HG03196 (cell line): Measurements from ENCODE around the gene FABP1.

Experiments
- ATAC-seq: cut with Tn5 transposase; IDR thresholded peaks from one replicate; pipeline ENCODE4 v1.9.1; 2021; ENCODE audit not compliant: unreplicated experiment

The FABP1 gene

GRCh38 chr2:88116669-88117432 lies 11.0 kb downstream of the FABP1 start:
- no peak for ATAC-seq

DNA sequence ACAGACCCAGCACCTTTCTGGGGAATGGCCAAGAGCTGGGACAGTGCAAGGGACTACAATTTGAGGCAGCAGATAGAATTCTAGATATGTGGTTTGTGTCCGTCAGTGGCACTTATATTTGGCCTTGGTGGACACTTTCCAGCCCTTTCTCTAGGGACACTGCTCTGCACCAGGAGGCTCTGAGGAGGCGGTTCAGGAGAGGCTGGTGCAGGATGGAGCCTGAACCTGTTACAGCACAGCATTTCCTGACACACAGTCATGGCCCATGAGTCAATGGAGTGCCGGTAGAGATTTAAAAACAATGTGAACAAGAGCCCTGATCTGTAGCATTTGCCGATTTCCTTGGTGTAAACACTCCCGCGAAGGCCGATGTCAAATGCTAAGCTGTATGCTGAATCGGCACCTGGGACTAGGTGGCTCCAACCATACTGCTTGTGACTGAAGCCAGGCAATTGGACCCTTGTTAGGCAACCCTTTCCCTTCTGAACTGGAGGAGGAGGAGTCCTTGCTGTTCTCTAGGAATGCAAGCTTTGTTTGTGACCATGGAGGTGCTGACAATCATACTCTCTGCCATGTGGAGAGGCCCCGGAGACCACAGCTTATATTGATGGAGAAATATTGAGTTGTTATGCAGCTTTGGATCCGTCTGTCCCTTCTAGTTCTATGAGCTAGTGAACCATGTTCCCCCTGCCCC lies 11.9 kb downstream of the FABP1 start:
- ATAC-seq: no peak

GRCh38 chr2:88114889-88115288 lies 13.0 kb downstream of the FABP1 start:
- ATAC-seq: no peak

GRCh38 chr2:88113069-88113468 lies 14.8 kb downstream of the FABP1 start:
- no peak for ATAC-seq

DNA sequence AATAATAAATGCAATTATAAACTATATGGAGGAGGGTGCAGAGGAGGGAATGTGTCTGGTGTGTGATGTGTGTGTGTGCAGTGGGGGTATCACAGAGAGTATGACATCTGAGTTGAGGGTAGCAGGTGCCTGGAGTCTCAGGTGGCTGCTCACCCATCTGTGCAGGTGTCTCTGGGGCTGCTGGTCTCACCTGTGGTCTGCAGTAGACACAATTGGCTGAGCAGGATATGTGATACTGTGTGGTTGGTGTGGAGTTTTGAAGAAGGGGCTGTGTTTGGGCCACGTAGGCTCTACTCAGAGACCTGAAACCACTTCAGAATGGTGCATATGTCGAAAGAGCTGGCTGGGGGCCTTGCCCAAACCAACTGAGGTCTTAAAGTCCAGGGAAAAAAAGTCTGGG lies 17.0 kb downstream of the FABP1 start:
- ATAC-seq: no peak

DNA sequence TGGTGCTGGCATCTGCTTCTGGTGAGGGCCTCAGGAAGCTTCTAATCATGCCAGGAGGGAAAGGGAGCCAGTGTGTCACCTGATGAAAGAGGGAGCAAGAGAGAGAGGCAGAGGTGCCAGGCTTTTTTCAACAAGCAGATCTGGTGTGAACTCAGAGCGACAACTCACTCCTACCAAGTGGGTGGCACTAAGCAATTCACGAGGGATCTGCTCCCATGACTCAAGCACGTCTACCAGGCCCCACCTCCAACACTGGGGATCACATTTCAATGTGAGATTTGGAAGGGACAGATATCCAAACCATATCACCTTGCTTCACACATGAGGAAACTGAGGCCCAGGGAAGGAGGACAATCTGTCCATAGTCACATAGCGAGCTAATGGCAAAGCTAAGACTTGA lies 19.1 kb downstream of the FABP1 start:
- ATAC-seq: no peak

DNA sequence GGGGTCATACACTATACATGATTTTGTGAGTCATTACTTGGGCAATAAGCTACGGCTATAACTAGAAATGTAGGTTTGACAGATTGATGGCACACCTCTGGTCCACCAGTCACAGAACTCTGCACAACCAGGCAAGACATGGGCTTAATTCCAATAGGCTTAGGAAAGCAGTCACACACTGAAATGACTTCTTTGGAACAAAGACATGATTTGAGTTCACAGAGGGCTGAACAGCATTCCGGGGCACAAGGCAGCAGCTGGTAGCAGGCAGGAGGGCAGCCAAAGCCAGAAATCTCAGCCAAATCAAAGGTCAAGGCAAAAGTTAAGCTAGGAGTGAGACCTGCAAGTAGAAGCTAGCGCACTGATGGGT lies 27.4 kb downstream of the FABP1 start:
- no peak for ATAC-seq

DNA sequence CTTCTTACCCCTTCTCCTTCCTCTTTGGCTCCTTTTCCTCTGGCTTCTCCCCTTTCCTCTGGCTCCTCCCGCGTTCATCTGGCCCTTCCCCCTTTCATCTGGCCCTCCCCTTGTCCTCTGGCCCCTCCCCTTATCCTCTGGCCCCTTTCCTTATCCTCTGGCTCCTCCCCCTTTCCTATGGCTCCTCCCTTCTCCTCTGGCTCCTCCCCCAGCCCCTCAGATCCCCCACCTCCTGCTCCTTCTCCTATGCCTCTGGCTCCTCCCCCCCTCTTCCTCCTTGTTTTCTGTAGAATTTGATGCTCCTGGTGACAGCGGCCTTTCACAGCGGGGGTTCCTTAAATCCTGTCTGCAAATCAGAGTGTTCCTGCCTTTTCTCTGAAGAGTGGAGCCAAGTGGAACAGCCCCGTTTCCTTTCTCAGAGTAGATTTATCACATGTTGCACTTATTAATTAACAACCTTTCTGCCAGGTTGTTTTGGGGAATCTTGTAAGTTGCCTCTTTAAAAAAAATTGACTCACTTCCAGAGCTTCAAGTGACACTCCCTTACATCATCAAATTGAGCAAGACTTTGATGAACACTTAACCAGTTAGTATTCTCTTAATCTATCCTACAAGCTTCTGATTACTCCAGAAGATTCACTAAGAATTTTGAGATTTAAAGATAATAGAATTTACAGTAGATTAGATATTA lies 27.9 kb downstream of the FABP1 start:
- no peak for ATAC-seq

DNA sequence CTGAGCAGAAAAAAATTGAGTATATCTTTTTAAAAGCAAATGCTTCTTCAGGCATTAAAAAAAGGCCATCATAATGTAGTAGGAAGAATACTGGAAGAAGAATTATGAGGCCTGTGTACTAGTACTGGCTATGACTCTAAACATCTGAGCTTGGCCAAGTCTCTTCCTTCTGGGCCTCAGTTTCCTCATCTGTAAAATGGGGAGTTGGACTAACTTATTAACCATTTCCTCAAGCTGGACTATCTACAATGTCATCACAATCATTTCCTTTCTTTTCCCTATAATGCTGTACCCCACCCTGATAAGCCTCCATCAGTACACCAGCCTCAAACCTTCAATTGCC lies 29.3 kb downstream of the FABP1 start:
- ATAC-seq: no peak

DNA sequence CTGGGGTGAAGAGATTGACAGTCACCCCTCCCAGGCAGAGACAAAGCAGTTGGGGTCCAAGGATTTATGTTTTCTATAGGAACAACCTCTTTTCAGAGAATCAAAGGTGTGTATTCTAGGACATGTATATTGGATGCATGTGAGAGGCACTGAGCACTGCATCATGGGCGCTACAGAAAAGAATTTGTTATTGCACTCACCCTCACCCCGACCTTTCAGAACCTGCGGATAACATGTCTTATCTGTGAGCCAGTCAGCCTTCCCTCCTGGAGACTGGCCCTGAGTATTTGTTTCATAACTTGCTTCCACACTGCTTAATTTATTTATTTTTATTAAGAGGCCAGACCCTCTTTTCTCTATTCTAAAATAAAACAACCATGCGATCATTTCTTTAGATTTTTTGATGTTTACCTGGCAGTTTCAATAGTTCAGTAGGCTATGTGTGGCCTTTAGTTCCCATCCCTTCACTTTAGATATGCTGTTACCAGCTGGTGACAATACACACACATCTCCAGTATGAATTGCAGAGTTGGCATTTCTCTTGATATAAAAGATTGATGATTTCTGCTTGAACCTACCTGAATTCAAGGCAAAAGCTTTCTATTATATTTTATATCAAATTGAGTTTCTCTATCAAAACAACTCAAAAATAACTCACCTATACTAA lies 29.8 kb downstream of the FABP1 start:
- no peak for ATAC-seq

DNA sequence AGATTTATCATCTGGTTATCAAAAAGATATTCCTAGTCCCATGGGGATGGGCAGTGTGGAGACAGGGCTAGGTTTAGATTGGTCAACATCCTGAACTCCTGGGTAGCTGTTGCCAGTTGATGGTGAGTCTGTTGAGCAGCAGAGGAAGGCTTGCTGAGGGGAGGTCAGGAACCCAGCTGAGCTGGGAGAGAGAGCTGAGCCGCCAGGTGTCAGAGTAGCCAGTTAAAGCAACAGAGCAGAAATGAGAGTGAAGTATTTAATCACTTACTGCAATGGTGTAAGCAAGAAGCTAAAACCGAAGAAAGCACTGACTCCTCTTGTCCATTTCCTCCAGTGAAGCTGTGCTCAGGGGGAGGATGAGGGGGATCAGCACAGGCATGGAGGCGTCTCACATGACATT lies 30.7 kb downstream of the FABP1 start:
- no peak for ATAC-seq

DNA sequence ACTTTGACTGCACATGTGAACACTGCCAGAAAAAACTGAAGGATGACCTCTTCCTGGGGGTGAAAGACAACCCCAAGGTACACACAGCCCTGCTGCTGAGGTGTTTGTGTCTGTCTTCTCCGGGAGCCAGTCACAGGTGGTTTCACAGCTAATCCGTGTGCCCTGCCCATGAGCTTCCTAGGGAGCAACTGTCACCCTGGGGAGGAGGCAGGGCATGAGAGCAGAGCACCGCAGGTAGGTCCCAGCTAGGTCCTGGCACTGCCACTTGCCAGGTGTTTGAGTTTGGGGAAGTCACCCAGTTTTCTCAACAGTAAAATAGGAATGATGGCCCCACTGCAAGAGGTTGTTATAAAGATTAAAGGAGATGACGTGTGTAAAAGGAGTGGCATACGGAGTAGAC lies 31.2 kb downstream of the FABP1 start:
- no peak for ATAC-seq

DNA sequence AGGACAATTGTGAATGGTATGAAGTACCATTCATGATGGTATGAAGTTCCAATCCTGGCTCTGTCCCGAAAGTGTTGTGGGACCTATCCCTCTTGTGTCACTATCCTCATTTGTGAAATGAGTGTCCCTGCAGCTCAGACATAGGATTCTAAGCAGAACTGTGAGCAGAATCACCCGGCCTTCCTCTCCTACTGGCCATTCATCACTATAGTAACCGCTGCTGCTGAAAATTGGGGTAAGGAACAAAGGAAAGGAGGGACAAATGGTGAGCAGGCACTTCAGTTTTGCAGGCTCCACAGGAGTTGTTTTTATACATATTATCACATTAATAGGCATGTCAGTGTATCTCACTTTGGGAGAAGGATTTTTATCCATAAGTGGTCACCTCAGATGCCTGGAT lies 32.8 kb downstream of the FABP1 start:
- ATAC-seq: no peak

GRCh38 chr2:88092773-88093172 lies 35.1 kb downstream of the FABP1 start:
- ATAC-seq: no peak

DNA sequence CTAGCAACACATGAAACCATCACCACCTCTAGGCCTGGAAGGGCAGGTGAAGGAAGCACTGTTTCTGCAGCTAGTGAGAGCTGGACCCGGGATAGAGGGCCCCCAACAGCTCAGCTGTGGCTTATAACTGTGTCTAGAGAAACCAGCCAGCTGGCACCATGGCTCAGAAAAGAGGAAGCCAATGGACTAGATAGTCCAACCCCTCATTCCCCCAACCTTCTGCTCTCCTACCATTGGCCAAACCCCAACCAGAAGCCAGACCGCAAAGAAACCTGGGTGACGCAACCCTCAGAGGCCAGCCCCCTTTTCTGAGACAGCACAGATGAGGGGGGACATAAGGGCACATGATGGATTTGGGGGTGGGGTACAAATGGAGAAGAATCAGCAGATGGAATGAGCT lies 35.9 kb downstream of the FABP1 start:
- ATAC-seq: no peak

GRCh38 chr2:88090446-88091283 lies 37.2 kb downstream of the FABP1 start:
- no peak for ATAC-seq

DNA sequence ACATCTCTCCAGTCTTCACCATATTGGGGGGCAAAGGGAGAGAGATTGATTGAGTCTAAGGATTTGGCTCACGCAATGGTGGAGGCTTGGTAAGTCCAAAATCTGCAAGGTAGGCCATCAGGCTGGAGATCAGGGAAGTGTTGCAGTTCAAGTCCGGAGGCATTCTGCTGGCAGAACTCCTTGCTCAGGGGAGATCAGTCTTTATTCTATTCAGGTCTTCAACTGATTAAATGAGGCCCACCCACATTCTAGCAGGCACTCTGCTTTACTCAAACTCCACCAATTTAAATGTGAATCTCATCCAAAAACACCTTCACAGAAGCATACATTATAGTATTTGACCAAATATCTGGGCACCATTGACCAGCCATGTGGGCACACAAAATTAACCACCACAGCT lies 38.9 kb downstream of the FABP1 start:
- no peak for ATAC-seq

GRCh38 chr2:88087763-88088162 lies 40.1 kb downstream of the FABP1 start:
- no peak for ATAC-seq

DNA sequence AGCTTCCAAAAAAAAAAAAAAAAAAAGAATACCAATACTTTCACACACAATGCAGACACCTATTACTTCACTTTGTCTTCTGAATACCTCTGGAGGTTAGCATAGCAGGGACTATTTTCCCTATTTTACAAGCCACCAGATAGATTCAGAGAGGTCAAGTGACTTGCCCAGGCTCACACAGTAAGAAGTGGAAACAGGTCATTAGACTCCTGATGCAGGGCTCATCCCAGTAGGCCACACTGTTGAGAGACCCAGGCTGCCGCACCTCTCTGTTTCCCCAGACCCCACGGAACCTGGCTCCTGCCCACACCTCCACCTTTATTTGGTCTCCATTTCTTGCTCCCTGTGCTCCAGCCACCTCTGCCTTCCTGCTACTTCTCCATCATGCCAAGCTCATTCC lies 40.8 kb downstream of the FABP1 start:
- no peak for ATAC-seq

DNA sequence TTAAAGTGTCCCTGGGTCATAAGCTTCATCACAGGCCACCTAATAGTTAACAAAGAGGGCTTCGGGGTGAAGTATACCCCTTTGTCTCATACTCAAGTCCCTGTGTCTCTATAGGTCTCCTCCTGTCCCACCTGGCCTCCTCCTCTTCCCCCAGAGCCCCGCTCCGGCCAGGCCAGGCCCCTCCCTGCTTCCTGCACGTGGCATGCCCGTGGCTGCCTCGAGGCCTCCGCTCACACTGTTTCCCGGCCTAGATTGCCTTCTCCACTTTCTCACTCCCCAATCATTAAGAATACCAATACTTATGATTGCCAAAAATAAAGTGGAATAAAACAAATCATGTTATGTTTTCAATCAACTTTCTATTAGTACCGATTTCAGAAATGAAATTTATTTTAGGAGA lies 41.5 kb downstream of the FABP1 start:
- no peak for ATAC-seq

DNA sequence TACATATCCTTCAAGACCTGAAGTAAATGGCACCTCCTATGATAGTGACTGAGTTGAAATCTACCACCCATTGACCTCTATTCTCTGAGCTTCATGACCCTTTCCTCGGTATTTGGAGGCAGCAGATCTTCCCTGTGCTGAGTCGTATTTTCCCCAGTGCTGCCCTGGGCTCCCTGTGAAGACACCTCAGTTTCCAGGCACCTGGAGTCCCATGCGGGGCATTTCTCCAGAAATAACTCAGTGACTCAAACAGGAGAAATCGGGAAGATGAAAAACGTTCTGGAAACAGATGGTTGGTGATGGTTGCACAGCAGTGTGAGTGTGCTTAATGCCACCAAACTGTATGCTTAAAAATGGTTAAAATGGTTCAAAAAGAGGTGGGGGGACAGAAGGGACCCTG lies 42.3 kb downstream of the FABP1 start:
- no peak for ATAC-seq
